SK-N-MC (cell line): ENCODE results near the gene COL13A1.

ENCODE experiments used
- DNase-seq: peaks from one replicate; pipeline ENCODE4 v3.0.0-alpha.2; 2011; ENCODE audit warnings: low read depth, low spot score
- H3K27ac ChIP-seq: fragments of 200-600 bp; sonication (generic); 2 replicates; pipeline ENCODE4 v1.5.1; 2016; ENCODE audit warnings: mixed run types
- H3K36me3 ChIP-seq: fragments of 200-600 bp; sonication (generic); 2 replicates; pipeline ENCODE4 v1.6.1; 2017; ENCODE audit warnings: antibody characterized with exemption, low read length, mixed read lengths; ENCODE audit not compliant: insufficient read depth
- H3K4me3 ChIP-seq: fragments of 200-600 bp; sonication (generic); 2 replicates; pipeline ENCODE4 v1.5.1; 2016
- H3K9ac ChIP-seq: fragments of 200-600 bp; sonication (generic); 2 replicates; pipeline ENCODE4 v1.8.0; 2017; ENCODE audit warnings: mixed run types, mixed read lengths; ENCODE audit not compliant: insufficient read length
- H3K9me3 ChIP-seq: fragments of 200-600 bp; sonication (generic); 2 replicates; pipeline ENCODE4 v1.6.1; 2017; ENCODE audit warnings: low read depth, mild to moderate bottlenecking, antibody characterized with exemption, low read length, moderate library complexity, mixed read lengths
- EZH2 ChIP-seq: fragments of 200-600 bp; sonication (generic); IDR thresholded peaks from one replicate; pipeline ENCODE4 v1.6.1; 2017; ENCODE audit warnings: antibody characterized with exemption
- FOXP2 ChIP-seq: optimal IDR thresholded peaks from 2 replicates; pipeline ENCODE3; 2011; ENCODE audit warnings: mild to moderate bottlenecking, moderate library complexity; ENCODE audit not compliant: insufficient read depth; ENCODE audit errors: extremely low read length, control extremely low read depth
- POLR2AphosphoS5 ChIP-seq: IDR thresholded peaks from 2 replicates; pipeline ENCODE4 v1.6.1; 2012; ENCODE audit warnings: mild to moderate bottlenecking, low read depth, low read length, borderline replicate concordance

The COL13A1 gene

DNA sequence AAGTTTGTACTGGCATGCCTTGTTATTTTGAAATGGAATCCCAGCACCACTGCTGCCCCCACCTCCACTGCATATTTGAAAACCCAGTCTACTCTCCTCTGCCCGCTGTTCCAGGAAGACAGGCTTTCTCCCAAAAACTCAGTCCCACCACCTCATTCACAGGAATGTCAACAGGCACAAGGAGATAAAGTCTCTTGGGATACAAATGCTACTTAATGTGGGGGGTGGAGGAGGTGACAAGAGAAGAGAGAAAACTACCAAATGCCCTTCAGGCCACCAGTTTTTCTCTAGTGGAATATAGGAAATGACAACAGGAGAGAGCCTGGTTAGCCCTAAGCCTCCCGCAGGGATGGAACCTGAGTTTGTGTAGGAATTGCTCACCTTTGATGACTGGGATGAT, 1.0 kb upstream of the COL13A1 start:
- no peak overlapping the region for H3K9ac ChIP-seq
- no peaks in the 10 kb centered on the region for H3K9me3 ChIP-seq
- H3K36me3 ChIP-seq: no peaks in the 10 kb centered on the region
- DNase-seq: no peak
- no peak overlapping the region for H3K27ac ChIP-seq
- TF ChIP-seq EZH2 (no peak), POLR2AphosphoS5 (no peak), FOXP2 (no peak)
- no peak overlapping the region for H3K4me3 ChIP-seq

- Histone ChIP-seq H3K27ac (no peak overlapping the region), H3K4me3 (peak overlapping the region; percentile 76), H3K9me3 (no peaks in the 10 kb centered on the region), H3K36me3 (no peaks in the 10 kb centered on the region), H3K9ac (no peak overlapping the region)
- TF ChIP-seq EZH2 (no peak), FOXP2 (no peak), POLR2AphosphoS5 (no peak)
- no peak for DNase-seq
Observed at GRCh38 chr10:69801094-69801433, 642 bp upstream of the COL13A1 start.

DNA sequence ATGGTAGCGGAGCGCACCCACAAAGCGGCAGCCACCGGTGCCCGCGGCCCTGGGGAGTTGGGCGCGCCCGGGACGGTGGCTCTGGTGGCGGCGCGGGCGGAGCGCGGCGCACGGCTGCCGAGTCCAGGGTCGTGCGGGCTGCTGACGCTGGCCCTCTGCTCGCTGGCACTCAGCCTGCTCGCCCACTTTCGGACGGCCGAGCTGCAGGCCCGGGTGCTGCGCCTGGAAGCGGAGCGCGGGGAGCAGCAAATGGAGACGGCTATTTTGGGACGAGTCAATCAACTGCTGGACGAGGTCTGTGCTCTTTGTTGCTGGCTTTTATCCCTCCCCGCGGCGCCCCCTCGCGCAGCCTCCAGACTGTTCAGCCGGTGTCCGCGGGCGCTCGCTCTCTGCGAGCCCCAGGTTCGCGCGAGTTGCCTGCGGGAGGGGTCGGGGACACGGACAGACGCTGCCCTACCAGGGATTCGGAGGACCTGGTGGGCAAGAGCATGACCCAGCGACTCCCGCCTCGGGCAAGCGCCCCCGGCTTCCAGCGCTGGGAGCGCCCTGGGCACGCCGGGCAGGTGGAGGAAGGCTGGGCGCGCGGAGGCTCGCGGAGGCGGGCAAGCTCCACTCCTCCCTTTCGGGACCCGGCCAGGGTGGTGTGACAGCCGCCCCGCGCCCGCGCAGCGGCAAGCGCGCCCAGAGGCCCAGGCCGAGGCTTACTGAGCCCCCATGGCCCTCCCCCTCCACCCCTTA, 887 bp downstream of the COL13A1 start:
- H3K9me3 ChIP-seq: no peaks in the 10 kb centered on the region
- peak overlapping the region; percentile 76 for H3K4me3 ChIP-seq
- H3K9ac ChIP-seq: no peak overlapping the region
- H3K27ac ChIP-seq: no peak overlapping the region
- H3K36me3 ChIP-seq: no peaks in the 10 kb centered on the region
- no peak for DNase-seq
- no peak for TF ChIP-seq POLR2AphosphoS5
- TF ChIP-seq EZH2: no peak
- TF ChIP-seq FOXP2: no peak

DNA sequence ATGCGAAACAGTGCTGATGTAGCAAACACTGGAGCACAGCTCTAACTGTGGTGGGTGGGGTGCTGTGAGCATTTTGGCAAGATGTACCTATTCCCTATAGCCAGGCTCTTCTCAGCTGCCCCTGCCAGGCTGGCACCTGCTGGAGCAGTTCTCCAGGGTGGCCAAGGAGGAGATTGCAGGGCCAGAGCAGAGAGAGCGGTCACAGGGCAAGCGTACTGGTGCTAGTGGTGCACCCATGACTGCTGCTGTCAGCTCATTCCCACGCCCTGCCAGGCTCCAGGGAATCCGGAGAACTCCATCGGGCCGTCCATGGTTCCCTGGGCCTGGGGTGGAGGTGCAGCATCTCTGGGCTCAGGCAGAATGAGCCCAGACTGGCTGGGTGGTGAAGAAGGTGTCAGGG, 2.1 kb downstream of the COL13A1 start:
- H3K36me3 ChIP-seq: no peaks in the 10 kb centered on the region
- TF ChIP-seq EZH2 (no peak), POLR2AphosphoS5 (no peak), FOXP2 (no peak)
- no peak overlapping the region for H3K4me3 ChIP-seq
- H3K27ac ChIP-seq: no peak overlapping the region
- H3K9ac ChIP-seq: no peak overlapping the region
- no peaks in the 10 kb centered on the region for H3K9me3 ChIP-seq
- no peak for DNase-seq

DNA sequence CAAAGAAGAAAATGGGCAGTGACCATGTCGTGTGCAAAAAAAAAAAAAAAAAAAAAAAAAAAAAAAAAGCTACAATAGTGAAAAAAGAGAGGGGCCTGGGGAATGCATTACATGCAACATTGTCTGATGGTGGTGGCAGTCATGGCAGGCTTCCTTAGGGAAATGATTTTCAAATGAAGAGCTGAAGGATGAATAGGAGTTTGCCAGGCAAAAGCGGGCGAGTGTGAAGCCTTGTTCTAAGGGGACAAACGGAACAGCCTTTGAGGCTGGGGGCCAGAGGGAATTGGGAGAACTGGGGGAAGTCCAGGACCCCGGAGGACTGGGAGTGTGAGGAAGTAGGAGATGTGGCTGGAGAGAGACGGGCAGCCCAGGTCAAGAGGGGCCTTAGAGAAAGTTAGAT, 3.1 kb downstream of the COL13A1 start:
- Histone ChIP-seq H3K9ac (no peak overlapping the region), H3K36me3 (no peaks in the 10 kb centered on the region), H3K4me3 (no peak overlapping the region), H3K27ac (no peak overlapping the region), H3K9me3 (no peaks in the 10 kb centered on the region)
- TF ChIP-seq EZH2 (no peak), FOXP2 (no peak), POLR2AphosphoS5 (no peak)
- DNase-seq: no peak

- no peaks in the 10 kb centered on the region for H3K36me3 ChIP-seq
- no peak overlapping the region for H3K27ac ChIP-seq
- TF ChIP-seq POLR2AphosphoS5: no peak
- no peak for TF ChIP-seq EZH2
- TF ChIP-seq FOXP2: no peak
- H3K4me3 ChIP-seq: no peak overlapping the region
- DNase-seq: no peak
- no peaks in the 10 kb centered on the region for H3K9me3 ChIP-seq
- H3K9ac ChIP-seq: no peak overlapping the region
Observed at GRCh38 chr10:69807122-69807521, 5.4 kb downstream of the COL13A1 start.

DNA sequence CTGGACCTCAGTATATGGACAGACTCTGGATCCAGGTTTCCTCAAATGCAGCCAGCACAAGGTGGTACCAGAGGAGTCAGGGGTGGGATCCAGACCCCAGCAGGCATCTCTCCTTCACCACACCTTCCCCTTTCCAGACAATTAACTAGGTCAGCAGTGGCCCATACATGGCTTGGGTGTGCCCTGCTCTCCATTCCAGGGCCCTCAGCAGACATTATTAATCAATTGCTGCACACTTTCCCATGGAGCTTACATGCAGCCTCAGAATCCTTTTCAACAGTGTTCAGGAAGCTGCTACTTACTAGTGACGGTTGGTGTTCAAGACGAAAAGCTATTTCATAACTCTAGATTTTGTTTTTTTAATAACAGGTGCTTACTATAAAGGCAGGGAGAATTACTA, 6.0 kb downstream of the COL13A1 start:
- Histone ChIP-seq H3K9me3 (no peaks in the 10 kb centered on the region), H3K36me3 (no peaks in the 10 kb centered on the region), H3K9ac (no peak overlapping the region), H3K27ac (no peak overlapping the region), H3K4me3 (no peak overlapping the region)
- no peak for DNase-seq
- TF ChIP-seq FOXP2 (no peak), EZH2 (no peak), POLR2AphosphoS5 (no peak)

- no peaks in the 10 kb centered on the region for H3K9me3 ChIP-seq
- no peaks in the 10 kb centered on the region for H3K36me3 ChIP-seq
- no peak for DNase-seq
- TF ChIP-seq FOXP2: no peak
- no peak for TF ChIP-seq EZH2
- TF ChIP-seq POLR2AphosphoS5: no peak
- H3K9ac ChIP-seq: no peak overlapping the region
- H3K27ac ChIP-seq: no peak overlapping the region
- H3K4me3 ChIP-seq: no peak overlapping the region
Observed at GRCh38 chr10:69809318-69809717, 7.6 kb downstream of the COL13A1 start.

- TF ChIP-seq FOXP2: no peak
- no peak for TF ChIP-seq EZH2
- no peak for TF ChIP-seq POLR2AphosphoS5
- no peak overlapping the region for H3K27ac ChIP-seq
- no peak overlapping the region for H3K9ac ChIP-seq
- H3K36me3 ChIP-seq: no peaks in the 10 kb centered on the region
- no peak for DNase-seq
- no peaks in the 10 kb centered on the region for H3K9me3 ChIP-seq
- H3K4me3 ChIP-seq: no peak overlapping the region
Observed at GRCh38 chr10:69810097-69810496, 8.4 kb downstream of the COL13A1 start.
